Left ventricle myocardium inferior (tissue), 1 donor: ENCODE measurements around the gene FANCB. TPM values are rescaled to one million over a fixed set of nuclear protein-coding genes. Genes with fewer than 3 reads are reported as not detected.

Experiments
- DNase-seq: peaks from one replicate; pipeline ENCODE4 v3.0.0-alpha.2; 2020
- H3K27ac ChIP-seq: fragments of 200-600 bp; replicated peaks from 2 replicates; pipeline ENCODE4 v1.8.0; 2021
- H3K27me3 ChIP-seq: fragments of 200-600 bp; 2 replicates; pipeline ENCODE4 v1.8.0; 2021; ENCODE audit warnings: low read depth
- H3K36me3 ChIP-seq: fragments of 200-600 bp; 2 replicates; pipeline ENCODE4 v1.8.0; 2021
- H3K4me1 ChIP-seq: fragments of 200-600 bp; 2 replicates; pipeline ENCODE4 v1.8.0; 2021
- H3K4me3 ChIP-seq: fragments of 200-600 bp; 2 replicates; pipeline ENCODE4 v1.8.0; 2021; ENCODE audit warnings: mild to moderate bottlenecking, moderate library complexity
- H3K9me3 ChIP-seq: fragments of 200-600 bp; replicated peaks from 2 replicates; pipeline ENCODE4 v1.8.0; 2021
- CTCF ChIP-seq: fragments of 200-600 bp; IDR thresholded peaks from 2 replicates; pipeline ENCODE4 v1.8.0; 2021; ENCODE audit warnings: antibody characterized with exemption, mild to moderate bottlenecking, borderline replicate concordance
- intact Hi-C: fragments of 100-400 bp; cut with micrococcal nuclease; formaldehyde crosslinking; loops from one replicate; pipeline ENCODE4 v1.11.0; 2022
- total RNA-seq: library from RNA; stranded (reverse); fragmentation: NEBNext Ultra II Directional; extraction: Animal tissue kit (Norgen Biotek cat#: 25700); gene quantifications from one replicate; pipeline ENCODE4 v1.2.1, GENCODE V29; 2021
- donor health status: DM: no; HTN: yes; CAD: no; lungs with severe emphysema.

Gene FANCB
- total RNA-seq, 1 donor from 2014 or later = 0.66 TPM

- no peak for DNase-seq
- no peaks in the 10 kb centered on the region for H3K27me3 ChIP-seq
- no peaks in the 10 kb centered on the region for H3K4me1 ChIP-seq
- H3K36me3 ChIP-seq = no peaks in the 10 kb centered on the region
- no peak for TF ChIP-seq CTCF
- no peak overlapping the region for H3K27ac ChIP-seq
- no peak overlapping the region for H3K4me3 ChIP-seq
- no peaks in the 10 kb centered on the region for H3K9me3 ChIP-seq
- intact Hi-C loops = no loop called here
Measured at GRCh38 chrX:14837155-14837554, 35.7 kb downstream of the FANCB start.

- Histone ChIP-seq H3K27me3 (no peaks in the 10 kb centered on the region), H3K36me3 (no peaks in the 10 kb centered on the region), H3K4me1 (no peaks in the 10 kb centered on the region), H3K4me3 (no peak overlapping the region), H3K27ac (no peak overlapping the region), H3K9me3 (no peaks in the 10 kb centered on the region)
- DNase-seq = no peak
- intact Hi-C loops = no loop called here
- no peak for TF ChIP-seq CTCF
Measured at GRCh38 chrX:14832586-14832985, 40.3 kb downstream of the FANCB start.

- no peak for TF ChIP-seq CTCF
- DNase-seq = no peak
- no peaks in the 10 kb centered on the region for H3K36me3 ChIP-seq
- no peaks in the 10 kb centered on the region for H3K27me3 ChIP-seq
- intact Hi-C loops = no loop called here
- no peak overlapping the region for H3K4me3 ChIP-seq
- H3K27ac ChIP-seq = no peak overlapping the region
- H3K4me1 ChIP-seq = no peaks in the 10 kb centered on the region
- no peaks in the 10 kb centered on the region for H3K9me3 ChIP-seq
Measured at GRCh38 chrX:14832151-14832550, 40.7 kb downstream of the FANCB start.

GRCh38 chrX:14829643-14830042 is 43.2 kb downstream of the FANCB start:
- Histone ChIP-seq H3K36me3 (no peaks in the 10 kb centered on the region), H3K27ac (no peak overlapping the region), H3K4me1 (no peaks in the 10 kb centered on the region), H3K9me3 (no peaks in the 10 kb centered on the region), H3K4me3 (no peak overlapping the region), H3K27me3 (no peaks in the 10 kb centered on the region)
- DNase-seq = no peak
- no peak for TF ChIP-seq CTCF
- intact Hi-C loops = no loop called here

GRCh38 chrX:14826319-14826718 is 46.5 kb downstream of the FANCB start:
- DNase-seq = no peak
- Histone ChIP-seq H3K27ac (no peak overlapping the region), H3K9me3 (no peaks in the 10 kb centered on the region), H3K4me1 (no peaks in the 10 kb centered on the region), H3K36me3 (no peaks in the 10 kb centered on the region), H3K4me3 (no peak overlapping the region), H3K27me3 (no peaks in the 10 kb centered on the region)
- intact Hi-C loops = no loop called here
- TF ChIP-seq CTCF = no peak

GRCh38 chrX:14825851-14826250 is 47.0 kb downstream of the FANCB start:
- no peaks in the 10 kb centered on the region for H3K36me3 ChIP-seq
- no peaks in the 10 kb centered on the region for H3K27me3 ChIP-seq
- no peaks in the 10 kb centered on the region for H3K4me1 ChIP-seq
- no peak overlapping the region for H3K4me3 ChIP-seq
- H3K9me3 ChIP-seq = no peaks in the 10 kb centered on the region
- no peak for DNase-seq
- intact Hi-C loops = no loop called here
- H3K27ac ChIP-seq = no peak overlapping the region
- no peak for TF ChIP-seq CTCF
